Stimulated activated CD8-positive, alpha-beta memory T cell treated with anti-CD3 and anti-CD28 coated beads, Interleukin-7, amount 100 ng/mL, for 1 hour (primary cell): ENCODE measurements around the gene TINCR.

Source experiments
- DNase-seq, 2 donors: peaks; one replicate each; pipeline ENCODE4 v3.0.0-alpha.2; 2020; ENCODE audit warnings: low read depth in 2 of 2

TINCR gene

DNA sequence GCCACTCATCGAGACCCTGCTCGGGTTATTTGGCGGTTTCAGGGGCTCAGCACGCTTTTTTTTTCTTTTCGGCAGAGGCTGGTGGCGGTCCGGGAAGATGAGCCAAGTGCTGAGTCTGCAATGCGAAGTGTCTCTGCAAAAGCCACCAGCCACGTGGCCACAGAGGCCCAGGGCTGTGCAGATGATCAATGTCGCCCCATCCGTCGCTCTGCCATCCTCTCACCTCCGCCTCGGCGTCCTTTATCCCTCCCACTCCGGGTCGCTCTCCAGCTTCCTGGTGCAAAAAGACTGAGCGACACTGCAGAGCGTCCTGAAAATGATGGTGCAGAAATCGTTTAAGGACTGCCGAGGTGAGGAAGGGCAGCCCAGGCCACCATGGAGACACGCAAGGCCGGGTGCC is 55.0 kb downstream of the TINCR start:
- no peak for DNase-seq
